Pulmonary artery endothelial cell (primary cell): ENCODE data around the gene RETREG2. TPM values are rescaled to one million over a fixed set of nuclear protein-coding genes. Genes with fewer than 3 reads are reported as not detected.

ENCODE experiments used
- total RNA-seq: library from RNA; depleted of rRNA; stranded (reverse); fragments of >200 nt; gene quantifications from 2 replicates; pipeline ENCODE4 v1.2.3, GENCODE V29; 2014

RETREG2 gene
- total RNA-seq, 1 donor from 2014 or later = 52.6 TPM

Other genes starting within 250 kb of the RETREG2 start
- gene CDK5R2, start 218.6 kb upstream of the RETREG2 start, total RNA-seq = not detected in 2 replicates
- not detected in 2 replicates for gene FEV, start 193.1 kb upstream of the RETREG2 start, total RNA-seq
- gene CRYBA2, start 184.9 kb upstream of the RETREG2 start, total RNA-seq = not detected in 2 replicates
- under 0.01 TPM in 1 of 2 replicates, not detected in the other for gene CFAP65, start 136.8 kb upstream of the RETREG2 start, total RNA-seq
- under 0.01 TPM in 1 of 2 replicates, not detected in the other for gene IHH, start 117.4 kb upstream of the RETREG2 start, total RNA-seq
- gene NHEJ1, start 17.5 kb upstream of the RETREG2 start, total RNA-seq = 16.4 and 26.3 TPM in 2 replicates
- gene SLC23A3, start 8.2 kb upstream of the RETREG2 start, total RNA-seq = 0.59 and 2.2 TPM in 2 replicates
- gene CNPPD1, start 1.4 kb upstream of the RETREG2 start, total RNA-seq = 18.4 and 24.1 TPM in 2 replicates
- 18.8 and 20.2 TPM in 2 replicates for gene ZFAND2B, start 28.5 kb downstream of the RETREG2 start, total RNA-seq
- gene ABCB6, start 40.7 kb downstream of the RETREG2 start, total RNA-seq = 20.0 and 69.3 TPM in 2 replicates
- 41.3 and 53.3 TPM in 2 replicates for gene ATG9A, start 51.4 kb downstream of the RETREG2 start, total RNA-seq
- gene ANKZF1, start 51.5 kb downstream of the RETREG2 start, total RNA-seq = 18.5 and 22.1 TPM in 2 replicates
- 5.9 and 8.1 TPM in 2 replicates for gene GLB1L, start 67.2 kb downstream of the RETREG2 start, total RNA-seq
- 22.2 and 23.5 TPM in 2 replicates for gene STK16, start 67.2 kb downstream of the RETREG2 start, total RNA-seq
- gene TUBA4B, start 75.0 kb downstream of the RETREG2 start, total RNA-seq = not detected in 2 replicates
- 14.0 and 29.0 TPM in 2 replicates for gene TUBA4A, start 75.6 kb downstream of the RETREG2 start, total RNA-seq
- gene DNAJB2, start 101.1 kb downstream of the RETREG2 start, total RNA-seq = 20.8 and 31.0 TPM in 2 replicates
- not detected in 2 replicates for gene PTPRN, start 131.1 kb downstream of the RETREG2 start, total RNA-seq
- gene RESP18, start 154.5 kb downstream of the RETREG2 start, total RNA-seq = not detected in 2 replicates
- gene DNPEP, start 209.6 kb downstream of the RETREG2 start, total RNA-seq = 50.0 and 60.6 TPM in 2 replicates
- gene DES, start 240.1 kb downstream of the RETREG2 start, total RNA-seq = not detected in 2 replicates